ENCODE data around the gene C3orf22.

The C3orf22 gene

GRCh38 chr3:126501054-126501453, 57.7 kb downstream of the C3orf22 start:
- CTCF ChIA-PET: no interaction called here

GRCh38 chr3:126500016-126500415, 58.7 kb downstream of the C3orf22 start:
- H3K36me3 ChIP-seq (ENCODE audit: control insufficient read depth in 2 of 2, insufficient read depth in 1 of 2, low read length in 2 of 2): no peaks in the 10 kb centered on the region
- no peak overlapping the region for H3K27ac ChIP-seq (ENCODE audit: extremely low read depth, low read depth, low read length)
- CTCF ChIA-PET: no interaction called here
- H3K9me3 ChIP-seq (ENCODE audit: control insufficient read depth, insufficient read depth, low read depth, low read length): no peaks in the 10 kb centered on the region
- H3K4me1 ChIP-seq (ENCODE audit: control insufficient read depth, insufficient read depth, low read length): no peaks in the 10 kb centered on the region
- TF ChIP-seq SCRT2 (tag by site-specific recombination; IDR thresholded peaks at IDR 0.05) (peak; percentile 56; the same call in 1 of the 2 replicates), MYNN (tag by site-specific recombination; IDR thresholded peaks at IDR 0.05; ENCODE audit: borderline replicate concordance) (no peak)
- H3K4me3 ChIP-seq (ENCODE audit: low read depth, low read length): no peak overlapping the region
- POLR2A ChIA-PET: no interaction called here

More at GRCh38 chr3:126501054-126501453, 57.7 kb downstream of the C3orf22 start:
- Histone ChIP-seq H3K36me3 (ENCODE audit: control insufficient read depth in 2 of 2, insufficient read depth in 1 of 2, low read length in 2 of 2) (no peaks in the 10 kb centered on the region), H3K4me3 (ENCODE audit: low read depth, low read length) (no peak overlapping the region), H3K27ac (ENCODE audit: extremely low read depth, low read depth, low read length) (no peak overlapping the region), H3K9me3 (ENCODE audit: control insufficient read depth, insufficient read depth, low read depth, low read length) (no peaks in the 10 kb centered on the region), H3K4me1 (ENCODE audit: control insufficient read depth, insufficient read depth, low read length) (no peaks in the 10 kb centered on the region)
- POLR2A ChIA-PET: no interaction called here
- TF ChIP-seq ZBTB44 (tag by site-specific recombination; IDR thresholded peaks at IDR 0.05): no peak
- no peak for TF ChIP-seq ZNF555 (tag by site-specific recombination; conservative IDR thresholded peaks at IDR 0.05)
- TF ChIP-seq ZNF175 (tag by site-specific recombination; IDR thresholded peaks at IDR 0.05): no peak
- TF ChIP-seq ZNF157 (tag by site-specific recombination; IDR thresholded peaks at IDR 0.05): no peak
- TF ChIP-seq MEIS1 (CRISPR knock-in tag; IDR thresholded peaks at IDR 0.05; ENCODE audit: borderline replicate concordance): no peak
- TF ChIP-seq MZF1 (tag by site-specific recombination; IDR thresholded peaks at IDR 0.05; ENCODE audit: borderline replicate concordance): no peak
- no peak for TF ChIP-seq ZNF426 (tag by site-specific recombination; IDR thresholded peaks at IDR 0.05)
- TF ChIP-seq ZNF768 (tag by site-specific recombination; IDR thresholded peaks at IDR 0.05): no peak
- TF ChIP-seq ZNF561 (tag by site-specific recombination; IDR thresholded peaks at IDR 0.05; ENCODE audit: borderline replicate concordance): no peak
- TF ChIP-seq PRDM1 (tag by site-specific recombination; IDR thresholded peaks at IDR 0.05): no peak
- TF ChIP-seq ZNF280D (tag by site-specific recombination; IDR thresholded peaks at IDR 0.05): no peak
- no peak for TF ChIP-seq ZNF626 (tag by site-specific recombination; IDR thresholded peaks at IDR 0.05)
- no peak for TF ChIP-seq ZNF529 (tag by site-specific recombination; IDR thresholded peaks at IDR 0.05; ENCODE audit: insufficient replicate concordance)
- TF ChIP-seq ZFP3 (tag by site-specific recombination; IDR thresholded peaks at IDR 0.05; ENCODE audit: low read depth): no peak
- no peak for TF ChIP-seq ZNF548 (tag by site-specific recombination; IDR thresholded peaks at IDR 0.05)
- TF ChIP-seq ZNF658 (tag by site-specific recombination; IDR thresholded peaks at IDR 0.05): no peak
